ENCODE results near the gene RNF222.

- no peak for TF ChIP-seq CTCF (IDR thresholded peaks at IDR 0.05; ENCODE audit: insufficient read depth, low read depth, low read length)
- TF ChIP-seq EZH2 (IDR thresholded peaks at IDR 0.05; ENCODE audit: insufficient read depth, low read length) = no peak
Measured at GRCh38 chr17:8397636-8398035, at the start of gene RNF222.
